ENCODE data around the gene MICA.
"Not testable (repeated sequence)": the region's sequence is repeated elsewhere in the genome, so short reads cannot be mapped to it uniquely, and the experiment has no call there.

Gene MICA

GRCh38 chr6:31414771-31415265 is 11.4 kb downstream of the MICA start:
- DNase-seq, result no peak

- DNase-seq, result no peak
These were observed 13.1 kb downstream of the MICA start for GRCh38 chr6:31416394-31417014.

GRCh38 chr6:31418251-31418650 is 14.9 kb downstream of the MICA start:
- DNase-seq, result no peak

- DNase-seq, result no peak
These were observed 16.4 kb downstream of the MICA start for GRCh38 chr6:31419842-31420241.

GRCh38 chr6:31420546-31420945 is 17.2 kb downstream of the MICA start:
- no peak for DNase-seq

- no peak for DNase-seq
These were observed 19.2 kb downstream of the MICA start for GRCh38 chr6:31422587-31422986.

GRCh38 chr6:31423550-31423949 is 20.2 kb downstream of the MICA start:
- DNase-seq, result no peak

- no peak for DNase-seq
These were observed 23.3 kb downstream of the MICA start for GRCh38 chr6:31426395-31427354.

GRCh38 chr6:31430449-31430848 is 27.1 kb downstream of the MICA start:
- DNase-seq, result no peak

GRCh38 chr6:31435051-31435450 is 31.7 kb downstream of the MICA start:
- not testable (repeated sequence) for DNase-seq

GRCh38 chr6:31438222-31438621 is 34.8 kb downstream of the MICA start:
- DNase-seq, result no peak

- no peak for DNase-seq
These were observed 35.3 kb downstream of the MICA start for GRCh38 chr6:31438677-31439076.

GRCh38 chr6:31441365-31442267 is 38.2 kb downstream of the MICA start:
- DNase-seq, result peak; percentile 74 to 86

- no peak for DNase-seq
These were observed 43.1 kb downstream of the MICA start for GRCh38 chr6:31446481-31446880.

GRCh38 chr6:31446999-31447789 is 43.8 kb downstream of the MICA start:
- not testable (repeated sequence) for DNase-seq

GRCh38 chr6:31450751-31451150 is 47.4 kb downstream of the MICA start:
- no peak for DNase-seq

- no peak for DNase-seq
These were observed 49.5 kb downstream of the MICA start for GRCh38 chr6:31452859-31453258.

- DNase-seq, result no peak
These were observed 49.9 kb downstream of the MICA start for GRCh38 chr6:31453259-31453658.

GRCh38 chr6:31459864-31460263 is 56.5 kb downstream of the MICA start:
- not testable (repeated sequence) for DNase-seq

GRCh38 chr6:31460361-31461025 is 57.1 kb downstream of the MICA start:
- no peak for DNase-seq

Data from stimulated activated CD4-positive, alpha-beta T cell treated with anti-CD3 and anti-CD28 coated beads, Interleukin-4, amount 100 ng/mL, for 4 hours (primary cell).